GM21576 (cell line): ENCODE data around the gene WDFY2.
"Not testable (repeated sequence)": the region's sequence is repeated elsewhere in the genome, so short reads cannot be mapped to it uniquely, and the experiment has no call there.

Experiments used
- ATAC-seq: cut with Tn5 transposase; IDR thresholded peaks from one replicate; pipeline ENCODE4 v1.9.1; 2021; ENCODE audit warnings: mild to moderate bottlenecking, moderate library complexity; ENCODE audit not compliant: unreplicated experiment

The WDFY2 gene

DNA sequence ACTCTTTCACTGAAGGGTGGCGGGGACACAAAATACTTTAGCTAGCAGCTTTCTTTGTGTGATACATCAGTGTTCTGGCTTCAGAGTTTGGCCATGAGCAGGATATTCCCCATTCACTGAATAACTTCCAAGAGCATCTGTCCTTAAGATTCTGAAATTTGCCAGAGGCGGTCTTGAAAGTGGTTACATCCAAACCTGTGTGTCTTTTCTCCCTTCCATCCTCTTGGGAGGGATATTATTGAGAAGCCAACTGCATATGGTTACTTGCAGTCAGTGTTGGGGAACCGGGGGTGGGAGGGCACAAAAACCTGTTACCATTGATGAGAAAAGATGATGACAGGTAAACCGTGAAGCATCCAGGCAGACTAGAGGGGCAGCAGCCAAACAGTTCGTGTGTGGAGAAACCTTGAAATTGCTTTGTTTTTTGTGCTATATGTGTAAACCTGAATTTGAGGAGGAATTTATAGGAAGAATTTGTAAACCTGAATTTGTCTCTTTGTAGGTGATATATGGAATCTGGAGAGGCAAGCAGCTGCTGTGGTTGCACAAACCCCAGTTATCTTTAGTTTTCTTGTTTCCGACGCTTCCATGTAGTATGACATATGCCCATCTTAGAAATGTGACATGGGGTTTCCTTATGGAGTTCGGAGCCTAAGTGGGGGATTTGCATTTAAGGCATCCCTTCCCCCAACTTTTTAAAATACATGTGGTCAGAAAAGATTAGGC is 104.8 kb downstream of the WDFY2 start:
- ATAC-seq = no peak

DNA sequence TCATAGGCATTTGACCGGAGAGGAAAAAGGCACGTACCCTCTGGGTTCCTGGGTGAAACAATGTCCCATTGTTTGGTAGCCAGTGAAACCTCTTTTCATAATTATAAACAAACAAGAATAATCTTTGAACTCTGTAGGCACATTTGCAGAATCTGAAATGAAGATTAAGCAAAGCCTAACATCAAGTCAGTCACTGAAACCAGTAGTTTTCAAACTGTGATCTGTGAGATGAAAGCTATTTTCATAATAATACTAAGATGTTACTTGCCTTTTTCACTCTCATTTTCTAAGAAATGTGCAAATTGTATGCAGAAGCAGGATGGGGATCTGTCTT is 105.4 kb downstream of the WDFY2 start:
- ATAC-seq = no peak

DNA sequence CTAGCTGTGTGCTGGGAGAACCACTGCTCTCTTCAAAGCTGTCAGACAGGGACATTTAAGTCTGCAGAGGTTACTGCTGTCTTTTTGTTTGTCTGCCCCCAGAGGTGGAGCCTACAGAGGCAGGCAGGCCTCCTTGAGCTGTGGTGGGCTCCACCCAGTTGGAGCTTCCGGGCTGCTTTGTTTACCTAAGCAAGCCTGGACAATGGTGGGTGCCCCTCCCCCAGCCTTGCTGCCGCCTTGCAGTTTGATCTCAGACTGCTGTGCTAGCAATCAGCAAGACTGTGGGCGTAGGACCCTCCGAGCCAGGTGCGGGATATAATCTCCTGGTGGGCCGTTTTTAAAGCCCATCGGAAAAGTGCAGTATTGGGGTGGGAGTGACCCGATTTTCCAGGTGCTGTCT is 111.4 kb downstream of the WDFY2 start:
- ATAC-seq = not testable (repeated sequence)

DNA sequence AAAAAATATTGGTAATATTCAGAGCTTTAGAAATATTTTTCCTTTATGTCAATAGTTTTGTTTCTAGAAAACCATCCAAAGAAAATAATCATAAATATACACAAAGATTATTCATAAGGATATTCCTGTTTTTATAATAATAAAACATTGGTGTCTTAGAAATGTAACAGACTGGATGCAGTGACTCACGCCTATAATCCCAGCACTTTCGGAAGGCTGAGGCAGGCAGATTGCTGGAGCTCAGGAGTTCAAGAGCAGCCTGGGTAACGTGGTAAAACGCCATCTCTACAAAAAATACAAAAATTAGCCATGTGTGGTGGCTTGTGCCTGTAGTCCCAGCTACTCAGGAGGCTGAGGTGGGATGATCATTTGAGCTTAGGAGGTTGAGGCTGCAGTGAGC is 112.9 kb downstream of the WDFY2 start:
- ATAC-seq = no peak

DNA sequence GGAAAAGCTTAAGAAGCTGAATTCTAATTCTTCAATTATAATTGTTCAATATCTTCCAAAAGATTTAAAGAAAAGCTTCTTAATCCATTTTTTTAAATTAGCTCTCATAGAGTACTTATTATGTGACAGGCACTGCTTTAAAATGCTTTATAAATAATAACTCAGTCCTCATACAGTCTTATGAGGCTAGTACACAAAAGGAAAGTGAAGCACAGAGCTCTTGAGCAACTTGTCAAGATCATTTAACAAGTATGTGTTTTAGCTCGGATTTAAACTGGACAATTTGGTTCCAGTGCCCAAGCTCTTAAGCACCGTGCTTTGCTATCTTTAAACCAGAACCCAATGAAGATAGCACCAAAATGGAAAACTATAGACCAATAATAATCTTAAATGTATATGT is 113.6 kb downstream of the WDFY2 start:
- no peak for ATAC-seq

DNA sequence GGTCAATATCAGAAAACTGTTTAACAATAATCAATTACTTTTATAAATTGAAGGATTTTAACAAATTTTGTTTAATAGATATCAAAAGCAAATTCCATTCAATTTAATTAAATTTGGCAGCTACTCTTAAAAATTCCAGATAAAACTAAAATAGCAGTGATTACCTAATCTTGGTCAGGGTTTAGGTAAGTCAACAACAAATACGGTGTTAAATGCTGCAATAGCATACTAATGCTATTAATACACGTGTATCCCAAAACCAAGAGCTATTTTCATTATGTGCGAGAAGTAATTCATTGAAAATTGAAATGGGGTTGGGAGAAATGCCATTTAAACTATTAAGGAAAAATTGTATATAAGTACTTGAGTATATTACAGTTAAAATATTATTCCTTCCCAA is 114.1 kb downstream of the WDFY2 start:
- no peak for ATAC-seq

DNA sequence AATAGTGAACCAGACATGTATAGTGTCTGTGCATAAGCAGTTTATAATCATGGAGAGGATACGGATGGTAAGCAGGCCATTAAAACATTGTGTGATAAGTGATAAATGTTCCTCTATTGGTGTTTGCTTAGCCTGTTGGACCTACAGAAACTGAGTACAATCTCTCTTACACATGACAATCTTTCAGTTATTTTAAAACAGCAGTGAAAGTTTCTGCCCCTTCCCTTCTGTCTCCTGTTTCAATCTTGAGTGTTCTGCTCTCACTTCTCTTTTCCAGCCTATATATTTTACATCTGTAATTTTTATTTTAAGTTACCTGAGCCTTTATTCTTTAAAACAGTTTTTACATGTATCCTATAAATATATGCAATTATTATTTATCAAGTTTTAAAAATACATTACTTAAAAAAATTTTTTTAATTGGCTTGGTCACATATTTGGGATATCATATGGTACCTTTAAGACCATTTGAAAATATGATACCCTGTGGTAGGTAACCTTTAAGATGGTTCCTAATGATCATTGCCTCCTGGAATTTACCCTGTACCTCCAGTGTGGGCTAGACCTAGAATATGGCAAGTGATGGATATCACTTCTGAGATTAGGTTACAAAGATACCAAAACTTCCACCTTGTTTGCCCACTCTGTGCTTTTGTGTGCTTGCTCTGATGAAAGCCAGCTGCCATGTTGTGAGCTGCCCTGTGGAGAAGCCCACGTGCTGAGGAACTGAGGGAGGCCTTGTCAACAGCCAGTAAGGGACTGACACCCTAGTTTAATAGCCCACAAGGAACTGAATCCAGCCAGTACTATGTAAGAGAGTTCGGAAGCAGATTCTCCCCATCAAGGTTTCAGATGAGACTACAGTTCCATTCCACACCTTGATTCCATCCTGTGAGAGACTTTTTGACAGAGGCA is 120.4 kb downstream of the WDFY2 start:
- peak; percentile 90 for ATAC-seq

DNA sequence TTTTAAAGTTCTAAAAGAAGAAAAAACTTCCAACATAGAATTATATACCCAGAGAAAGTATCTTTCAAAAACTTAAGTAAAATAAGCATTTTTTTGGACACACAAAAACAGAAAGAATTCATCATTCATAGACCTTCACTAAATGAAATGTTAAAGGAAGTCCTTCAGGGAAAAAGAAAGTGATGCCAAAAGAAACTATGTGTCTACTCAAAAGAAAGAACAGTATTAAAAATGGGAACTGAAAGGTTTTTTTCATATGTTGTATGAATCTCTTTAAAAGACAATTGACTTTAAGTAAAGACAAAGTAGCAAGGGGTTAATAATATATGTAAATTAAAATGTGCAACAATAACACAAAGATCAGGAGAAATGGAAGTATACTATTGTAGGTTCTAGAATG is 123.2 kb downstream of the WDFY2 start:
- no peak for ATAC-seq

DNA sequence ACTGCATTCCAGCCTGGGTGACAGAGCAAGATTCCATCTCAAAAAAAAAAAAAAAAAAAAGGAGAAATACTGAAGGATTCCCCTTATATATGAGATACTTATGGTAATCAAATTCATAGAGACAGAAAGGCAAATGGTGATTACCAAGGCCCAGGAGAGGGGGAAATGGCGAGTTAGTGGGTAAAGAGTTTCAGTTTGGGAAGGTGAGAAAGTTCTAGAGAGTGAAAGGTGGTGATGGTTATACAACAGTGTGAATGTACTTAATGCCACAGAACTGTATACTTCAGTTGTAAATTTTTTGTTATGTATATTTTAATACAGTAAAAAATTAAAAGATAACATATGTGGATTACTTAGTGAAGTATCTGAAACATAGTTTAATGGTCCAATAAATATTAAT is 129.5 kb downstream of the WDFY2 start:
- no peak for ATAC-seq

DNA sequence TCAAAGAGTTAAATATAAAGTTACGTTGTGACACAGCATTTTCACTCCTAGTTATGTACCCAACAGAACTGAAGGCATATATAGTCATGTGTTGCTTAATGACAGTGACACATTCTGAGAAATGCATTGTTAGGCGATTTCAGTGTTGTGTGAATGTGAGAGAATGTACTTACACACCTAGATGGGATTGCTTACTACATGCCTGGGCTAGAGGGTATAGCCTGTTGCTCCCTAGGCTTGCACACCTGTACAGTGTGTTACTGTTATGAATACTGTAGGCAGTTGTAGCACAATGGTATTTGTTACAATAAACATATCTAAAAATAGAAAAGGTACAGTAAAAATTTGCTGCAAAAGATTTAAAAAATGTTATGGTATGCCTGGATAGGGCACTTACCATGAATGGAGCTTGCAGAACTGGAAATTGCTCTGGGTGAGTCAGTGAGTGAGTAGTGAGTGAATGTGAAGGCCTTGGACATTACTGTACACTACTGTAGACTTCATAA is 130.5 kb downstream of the WDFY2 start:
- ATAC-seq = peak; percentile 73

DNA sequence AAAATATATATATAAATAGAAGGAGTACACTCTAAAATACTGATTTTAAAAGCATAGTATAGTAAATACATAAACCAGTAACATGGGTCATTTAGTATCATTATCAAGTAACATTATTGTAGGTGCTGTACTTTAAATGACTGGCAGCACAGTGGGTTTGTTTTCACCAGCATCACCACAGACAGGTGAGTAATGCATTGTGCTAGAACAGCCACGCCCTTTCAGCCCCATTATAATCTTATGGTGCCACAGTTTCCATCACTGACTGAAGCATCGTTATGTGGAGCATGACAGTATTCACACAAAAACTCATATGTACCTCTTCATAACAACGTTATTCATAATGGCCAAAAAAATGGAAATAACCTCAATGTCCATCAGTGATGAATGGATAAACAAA is 131.4 kb downstream of the WDFY2 start:
- ATAC-seq = no peak

DNA sequence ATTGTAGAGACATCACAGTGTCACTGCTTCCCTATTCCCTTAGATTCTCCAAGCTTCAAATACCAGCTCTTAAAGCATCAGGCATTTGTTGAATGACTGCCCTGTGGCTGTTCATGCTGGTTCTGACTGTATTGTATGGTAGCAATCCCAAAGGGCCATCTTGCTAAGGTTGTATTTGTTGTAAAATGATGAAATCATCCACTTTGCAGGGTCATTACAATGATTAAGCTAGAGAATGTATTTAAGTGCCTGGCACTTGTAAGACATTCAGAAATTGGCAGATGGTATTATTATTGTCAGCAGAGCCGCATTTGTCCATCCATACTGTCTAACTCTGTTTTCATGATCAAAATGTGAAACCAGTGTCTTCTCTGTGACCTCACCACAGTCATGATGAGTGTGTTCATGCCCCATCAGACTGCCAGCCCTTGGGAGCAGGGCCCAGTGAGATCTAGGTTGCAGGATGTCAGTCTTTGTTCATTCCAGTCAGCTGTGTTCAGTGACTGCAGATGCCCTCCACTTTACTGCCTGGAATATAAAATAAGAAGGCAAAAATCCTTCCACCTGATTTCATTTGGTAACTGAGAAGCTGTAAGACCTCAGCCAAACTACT is 133.6 kb downstream of the WDFY2 start:
- ATAC-seq = no peak

DNA sequence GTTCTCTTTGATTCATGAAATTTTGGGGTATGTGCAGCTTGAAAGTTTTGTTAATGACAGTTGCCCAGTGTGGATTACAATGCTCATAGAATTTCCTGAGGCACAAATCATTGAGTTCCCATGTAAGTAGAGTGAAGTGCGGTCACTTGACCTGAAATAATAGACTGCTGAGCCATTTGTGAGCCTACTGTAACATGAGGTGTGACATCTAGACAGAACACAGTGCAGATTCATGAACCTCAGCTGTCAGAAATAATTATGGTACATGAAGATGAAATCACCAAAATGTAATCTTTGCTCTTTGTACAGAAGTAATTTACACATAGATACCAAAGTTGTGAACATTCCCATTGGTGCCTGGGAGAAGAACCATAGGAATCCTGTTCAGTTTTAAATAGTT is 135.1 kb downstream of the WDFY2 start:
- no peak for ATAC-seq

DNA sequence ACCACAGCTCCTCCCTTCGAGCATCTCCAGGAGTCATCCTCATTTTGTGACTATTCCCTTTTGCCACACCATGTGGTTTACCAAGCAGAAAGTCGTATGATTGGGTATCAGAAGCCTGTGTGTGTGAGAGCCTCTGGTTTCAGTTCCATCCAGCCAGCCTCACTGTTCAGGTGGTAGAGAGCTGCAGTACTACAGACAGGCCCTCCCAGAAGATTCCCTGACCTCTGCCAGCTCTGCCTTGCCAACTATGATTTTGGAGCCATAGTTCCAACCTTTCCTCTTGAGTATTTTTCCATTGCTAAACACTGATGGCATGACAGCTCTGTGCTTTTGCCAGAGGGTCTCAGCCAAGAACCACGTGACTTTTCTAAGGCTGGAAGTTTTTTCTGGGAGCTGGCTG is 137.2 kb downstream of the WDFY2 start:
- peak; percentile 94 for ATAC-seq

DNA sequence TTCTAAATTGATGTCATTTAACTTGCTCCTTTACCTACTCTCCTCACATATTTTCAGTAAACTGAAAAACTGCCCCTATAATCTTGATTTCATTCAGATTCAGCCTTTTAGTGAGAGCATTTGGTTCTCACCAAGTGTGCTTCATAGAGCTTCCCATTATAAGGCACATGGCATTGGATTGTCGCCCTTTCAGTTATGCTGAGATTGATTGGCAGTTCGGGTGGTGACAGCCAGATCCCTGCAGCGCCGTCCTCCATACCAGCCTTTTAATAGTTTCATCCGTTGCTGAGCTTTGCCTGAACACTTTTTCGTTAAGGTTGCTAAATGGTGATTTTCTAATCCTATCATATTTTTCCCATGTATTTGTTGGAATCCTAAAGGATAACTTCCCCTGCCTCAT is 139.3 kb downstream of the WDFY2 start:
- no peak for ATAC-seq

DNA sequence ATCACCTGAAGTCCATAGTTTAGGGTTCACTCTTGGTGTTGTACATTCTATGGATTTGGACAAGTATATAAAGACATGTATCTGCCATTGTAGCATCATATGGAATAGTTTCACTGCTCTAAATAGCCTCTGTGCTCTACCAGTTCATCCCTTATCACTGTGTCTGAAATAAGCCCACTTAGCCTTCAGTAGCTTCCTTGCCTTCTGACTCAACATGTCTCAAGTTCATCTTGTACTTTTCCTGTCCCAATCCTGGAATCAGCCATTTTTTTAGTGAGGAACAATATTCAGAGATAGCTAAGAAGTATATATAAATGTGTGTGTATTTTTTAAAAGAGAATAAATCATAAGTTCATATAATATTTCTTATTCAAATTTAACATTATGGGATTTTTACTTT is 140.5 kb downstream of the WDFY2 start:
- ATAC-seq = no peak

DNA sequence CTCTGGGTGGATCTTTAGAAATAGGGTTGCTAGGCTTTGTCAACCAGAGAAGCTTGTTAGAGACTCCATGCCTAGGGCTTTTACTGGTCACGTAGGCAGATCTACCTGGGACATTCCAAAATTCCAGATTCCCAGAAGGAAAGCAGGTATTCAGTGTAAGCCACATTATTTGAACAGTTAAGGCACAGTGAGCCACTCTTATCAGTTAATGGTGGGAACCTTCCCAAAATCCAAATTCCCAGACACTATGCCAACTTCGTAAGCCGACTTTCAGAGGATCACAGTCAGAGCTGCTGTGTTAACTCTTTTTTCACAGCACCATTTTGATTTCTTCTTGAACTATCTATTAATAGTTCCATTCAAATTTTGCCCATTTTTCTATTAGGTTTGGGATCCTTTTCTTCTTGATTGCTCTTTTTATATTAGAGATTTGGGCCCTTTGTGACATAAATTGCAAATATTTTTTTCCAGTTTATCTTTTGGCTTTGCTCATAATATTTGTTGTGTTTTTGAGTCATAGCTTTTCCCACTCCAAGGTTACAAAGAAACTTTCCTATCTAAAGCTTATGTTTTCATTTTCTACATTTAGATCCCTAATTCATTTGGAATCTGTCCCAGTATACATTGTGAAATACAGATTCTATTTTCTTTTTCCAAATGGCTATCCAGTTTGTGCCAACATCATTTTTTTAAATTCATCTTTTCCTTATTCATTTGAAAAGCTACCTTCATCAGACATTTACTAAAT is 142.4 kb downstream of the WDFY2 start:
- ATAC-seq = no peak

DNA sequence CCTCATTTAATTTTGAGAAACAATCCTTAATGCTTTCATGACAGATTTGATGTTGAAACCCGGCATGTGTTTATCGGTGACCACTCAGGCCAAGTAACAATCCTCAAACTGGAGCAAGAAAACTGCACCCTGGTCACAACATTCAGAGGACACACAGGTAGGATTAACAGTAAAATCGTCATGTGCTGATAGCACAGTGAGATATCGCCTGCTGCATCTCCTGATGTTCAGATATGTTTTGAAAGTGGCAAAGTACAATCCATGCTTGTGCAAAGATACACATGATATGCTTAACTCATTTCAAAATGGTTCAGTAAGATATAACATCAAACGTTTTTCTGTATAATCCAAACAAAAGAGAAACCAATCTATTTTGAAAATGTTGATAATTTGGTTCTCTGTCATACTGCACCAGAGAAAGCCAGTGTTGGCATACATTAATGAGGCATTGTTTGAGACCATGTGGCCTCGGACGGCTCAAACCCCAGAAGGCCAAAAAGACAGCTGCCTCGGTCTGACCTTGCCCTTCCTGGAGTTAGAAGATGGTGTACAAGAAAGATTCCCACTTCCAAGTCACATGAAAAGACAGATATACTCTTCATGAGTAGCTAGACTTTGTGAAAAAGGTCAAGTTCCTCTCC is 143.5 kb downstream of the WDFY2 start:
- ATAC-seq = no peak

DNA sequence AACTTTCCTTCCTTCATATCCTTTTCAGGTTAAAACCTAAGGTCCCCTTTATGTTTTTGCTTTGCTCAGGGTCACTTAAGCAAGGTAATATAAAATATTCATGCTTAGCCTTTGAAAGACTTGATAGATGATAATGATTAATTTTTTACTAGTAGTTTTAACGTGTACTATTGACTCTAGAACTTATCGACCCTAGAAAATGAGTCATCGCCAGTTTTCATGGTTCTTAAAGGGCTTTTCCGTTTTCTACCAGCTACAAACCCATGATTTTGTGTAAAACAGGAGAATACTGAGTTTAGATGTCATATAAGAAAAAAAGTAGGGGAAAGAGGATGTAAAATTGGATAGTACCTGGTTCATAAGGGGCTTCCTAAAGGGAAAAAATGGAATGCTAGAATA is 144.0 kb downstream of the WDFY2 start:
- ATAC-seq = no peak

DNA sequence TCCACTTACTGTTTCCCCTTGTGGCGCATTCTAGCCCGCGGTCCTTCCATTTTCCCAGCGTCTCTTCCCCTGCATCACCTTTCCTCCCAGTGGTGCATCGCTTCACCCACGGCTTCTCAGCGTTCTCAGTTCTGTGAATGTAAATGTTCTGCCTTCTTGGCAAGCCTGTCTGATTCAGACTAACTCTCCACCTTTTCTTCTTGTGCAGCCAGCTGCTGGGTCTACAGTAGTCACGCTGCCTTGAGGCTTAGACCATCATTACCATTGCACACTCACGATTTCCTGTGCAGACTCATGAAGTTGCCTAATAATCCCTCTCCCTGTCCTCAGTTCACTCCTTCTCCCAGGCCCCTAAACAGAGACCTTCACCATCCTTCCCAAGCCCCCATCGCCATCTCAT is 144.7 kb downstream of the WDFY2 start:
- no peak for ATAC-seq
